Panc1 (cell line): Measurements from ENCODE around the gene CFAP119.

Experiments used
- CTCF ChIP-seq: fragments of 450-650 bp; IDR thresholded peaks from 2 replicates; pipeline ENCODE4 v1.5.1; 2017; ENCODE audit warnings: mild to moderate bottlenecking
- POLR2AphosphoS5 ChIP-seq: IDR thresholded peaks from 2 replicates; pipeline ENCODE4 v1.6.1; 2012; ENCODE audit warnings: mild to moderate bottlenecking, low read depth, low read length, moderate library complexity
- SIN3A ChIP-seq: IDR thresholded peaks from 2 replicates; pipeline ENCODE4 v1.6.1; 2012; ENCODE audit warnings: low read depth, mild to moderate bottlenecking, low read length, moderate library complexity, borderline replicate concordance; ENCODE audit not compliant: insufficient read depth

GRCh38 chr16:30764816-30765465 lies 3.1 kb upstream of the CFAP119 start:
- TF ChIP-seq CTCF (no peak), SIN3A (no peak), POLR2AphosphoS5 (no peak)
